ENCODE data around the gene PLEKHA5. TPM values are rescaled to one million over a fixed set of nuclear protein-coding genes. Genes with fewer than 3 reads are reported as not detected.

PLEKHA5 gene
- polyA plus RNA-seq, 1 of the 3 experiments (the other 2 are of a cell fraction) = 7.1 TPM

- Histone ChIP-seq H3K27me3 (ENCODE audit: insufficient read depth) (no peaks in the 10 kb centered on the region), H2AFZ (ENCODE audit: low read depth) (no peak overlapping the region), H3K4me3 (ENCODE audit: low read depth in 2 of 2, low read length in 1 of 2) (no peak overlapping the region), H3K4me1 (ENCODE audit: control insufficient read depth in 1 of 2, insufficient read depth in 2 of 2, low read depth in 1 of 2, low read length in 1 of 2) (peaks cover 13 to 32% of the 10 kb centered on the region in 2 experiments), H3K4me2 (no peak overlapping the region), H3K9me3 (no peaks in the 10 kb centered on the region), H3K36me3 (replicated peaks in 1 of 2; ENCODE audit: control insufficient read depth in 1 of 2, insufficient read depth in 2 of 2, low read length in 1 of 2) (peaks cover 0 to 20% of the 10 kb centered on the region in 2 experiments), H3F3A (replicated peaks; ENCODE audit: insufficient read depth) (peaks cover 16% of the 10 kb centered on the region), H4K20me1 (ENCODE audit: insufficient read depth) (no peaks in the 10 kb centered on the region), H3K79me2 (ENCODE audit: insufficient read depth) (no peaks in the 10 kb centered on the region), H3K9ac (no peak overlapping the region), H3K27ac (ENCODE audit: low read depth in 2 of 2, low read length in 1 of 2) (peak overlapping the region; percentile 14 to 56; a peak in 1 of 4 replicates), H3K9me2 (no peaks in the 10 kb centered on the region)
- TF ChIP-seq GABPA (IDR thresholded peaks at IDR 0.05; ENCODE audit: low read depth) (no peak), MXI1 (IDR thresholded peaks at IDR 0.05; ENCODE audit: low read depth, low read length) (no peak), CTCF (IDR thresholded peaks at IDR 0.05) (no peak), NFIC (IDR thresholded peaks at IDR 0.05; ENCODE audit: borderline replicate concordance) (no peak), REST (IDR thresholded peaks at IDR 0.05; ENCODE audit: low read depth, low read length) (no peak), SIN3A (IDR thresholded peaks at IDR 0.05; ENCODE audit: borderline replicate concordance, low read depth, low read length) (no peak), GATA2 (CRISPR knock-in tag; IDR thresholded peaks at IDR 0.05) (no peak), SMC3 (IDR thresholded peaks at IDR 0.05; ENCODE audit: low read depth, low read length) (no peak), MAX (IDR thresholded peaks at IDR 0.05; ENCODE audit: low read depth) (no peak)
- DNase-seq = no peak
- ChIA-PET POLR2A (no interaction called here), CTCF (interaction anchor here (1.4 to 2.4 kb wide), 2 partner anchors 11 to 16 kb away, joined by 4 to 16 read pairs; no protein-coding TSS in a partner anchor)
Observed at GRCh38 chr12:19277711-19278110, 148.2 kb downstream of the PLEKHA5 start.

- no peak for TF ChIP-seq TEAD4 (IDR thresholded peaks at IDR 0.05; ENCODE audit: borderline replicate concordance, insufficient read depth)
- no peaks in the 10 kb centered on the region for H3K9me3 ChIP-seq
- no peak overlapping the region for H3K9ac ChIP-seq
- 100% methylated on average over 2 of the region's 2 CpGs for WGBS (ENCODE audit: low lambda C conversion rate)
- H3K27me3 ChIP-seq (ENCODE audit: insufficient read depth) = no peaks in the 10 kb centered on the region
- ChIA-PET CTCF (interaction anchor here (2.4 kb wide), 1 partner anchor 10 kb away, joined by 16 read pairs; no protein-coding TSS in a partner anchor), POLR2A (no interaction called here)
- H3K9me2 ChIP-seq = no peaks in the 10 kb centered on the region
- H3K4me1 ChIP-seq (ENCODE audit: control insufficient read depth in 1 of 2, insufficient read depth in 2 of 2, low read depth in 1 of 2, low read length in 1 of 2) = peaks cover 11 to 25% of the 10 kb centered on the region in 2 experiments
- peaks cover 0 to 20% of the 10 kb centered on the region in 2 experiments for H3K36me3 ChIP-seq (replicated peaks in 1 of 2; ENCODE audit: control insufficient read depth in 1 of 2, insufficient read depth in 2 of 2, low read length in 1 of 2)
- no peak overlapping the region for H2AFZ ChIP-seq (ENCODE audit: low read depth)
- H3K4me3 ChIP-seq (ENCODE audit: low read depth in 2 of 2, low read length in 1 of 2) = no peak overlapping the region
- no peak for DNase-seq
- H3K27ac ChIP-seq (ENCODE audit: low read depth in 2 of 2, low read length in 1 of 2) = peak overlapping the region in 1 of 2 experiments; percentile 7; a peak in 1 of 4 replicates
- H3K4me2 ChIP-seq = no peak overlapping the region
- no peaks in the 10 kb centered on the region for H3K79me2 ChIP-seq (ENCODE audit: insufficient read depth)
- no peaks in the 10 kb centered on the region for H4K20me1 ChIP-seq (ENCODE audit: insufficient read depth)
- H3F3A ChIP-seq (replicated peaks; ENCODE audit: insufficient read depth) = peaks cover 10% of the 10 kb centered on the region
Observed at GRCh38 chr12:19278407-19278806, 148.9 kb downstream of the PLEKHA5 start.
